Transverse colon (tissue), 4 donors: Measurements from ENCODE around the gene ATP5ME.

ENCODE experiments used
- EP300 ChIP-seq: sonication (generic); formaldehyde crosslinking; IDR thresholded peaks from one replicate; pipeline ENCODE4 v1.6.1; 2017; ENCODE audit warnings: antibody characterized with exemption, low read depth
- POLR2A ChIP-seq: fragments of 450-650 bp; IDR thresholded peaks from one replicate; pipeline ENCODE4 v1.6.1; 2016; ENCODE audit warnings: antibody characterized with exemption, mild to moderate bottlenecking, moderate library complexity
- POLR2AphosphoS5 ChIP-seq, 3 donors: sonication (generic); formaldehyde crosslinking; IDR thresholded peaks; one replicate each; pipeline ENCODE4 v1.6.1; 2016; ENCODE audit warnings: antibody characterized with exemption in 3 of 3
- TF ChIP-seq, protein P1 (sequence below), 5 experiments: fragments of 200-600 bp in 3 of 5; fragments of 450-650 bp in 2 of 5; sonication (generic) in 3 of 5; IDR thresholded peaks; 1 replicate in 2 of 5; 2 replicates in 3 of 5; pipeline ENCODE4 v1.5.1; 2016 to 2017; ENCODE audit warnings: antibody characterized with exemption in 5 of 5, inconsistent platforms in 3 of 5, mild to moderate bottlenecking in 2 of 5, moderate library complexity in 1 of 5

GRCh38 chr4:636628-637159 is 37.4 kb downstream of the ATP5ME start:
- TF ChIP-seq, protein P1, sequence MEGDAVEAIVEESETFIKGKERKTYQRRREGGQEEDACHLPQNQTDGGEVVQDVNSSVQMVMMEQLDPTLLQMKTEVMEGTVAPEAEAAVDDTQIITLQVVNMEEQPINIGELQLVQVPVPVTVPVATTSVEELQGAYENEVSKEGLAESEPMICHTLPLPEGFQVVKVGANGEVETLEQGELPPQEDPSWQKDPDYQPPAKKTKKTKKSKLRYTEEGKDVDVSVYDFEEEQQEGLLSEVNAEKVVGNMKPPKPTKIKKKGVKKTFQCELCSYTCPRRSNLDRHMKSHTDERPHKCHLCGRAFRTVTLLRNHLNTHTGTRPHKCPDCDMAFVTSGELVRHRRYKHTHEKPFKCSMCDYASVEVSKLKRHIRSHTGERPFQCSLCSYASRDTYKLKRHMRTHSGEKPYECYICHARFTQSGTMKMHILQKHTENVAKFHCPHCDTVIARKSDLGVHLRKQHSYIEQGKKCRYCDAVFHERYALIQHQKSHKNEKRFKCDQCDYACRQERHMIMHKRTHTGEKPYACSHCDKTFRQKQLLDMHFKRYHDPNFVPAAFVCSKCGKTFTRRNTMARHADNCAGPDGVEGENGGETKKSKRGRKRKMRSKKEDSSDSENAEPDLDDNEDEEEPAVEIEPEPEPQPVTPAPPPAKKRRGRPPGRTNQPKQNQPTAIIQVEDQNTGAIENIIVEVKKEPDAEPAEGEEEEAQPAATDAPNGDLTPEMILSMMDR (IDR thresholded peaks at IDR 0.05) = no peak
- no peak for TF ChIP-seq POLR2AphosphoS5 (IDR thresholded peaks at IDR 0.05)
- no peak for TF ChIP-seq POLR2A
- no peak for TF ChIP-seq EP300
